HG03460 (cell line): ENCODE measurements around the gene ZEB1.
"Not testable (repeated sequence)": the region's sequence is repeated elsewhere in the genome, so short reads cannot be mapped to it uniquely, and the experiment has no call there.

ENCODE experiments used
- ATAC-seq: cut with Tn5 transposase; IDR thresholded peaks from one replicate; pipeline ENCODE4 v1.9.1; 2021; ENCODE audit not compliant: unreplicated experiment

The ZEB1 gene

GRCh38 chr10:31413325-31413724 is 94.3 kb downstream of the ZEB1 start:
- no peak for ATAC-seq

- ATAC-seq, result no peak
Measured at GRCh38 chr10:31418481-31418880, 99.5 kb downstream of the ZEB1 start.

GRCh38 chr10:31419394-31420063 is 100.5 kb downstream of the ZEB1 start:
- ATAC-seq, result no peak

GRCh38 chr10:31421322-31421721 is 102.3 kb downstream of the ZEB1 start:
- no peak for ATAC-seq

- no peak for ATAC-seq
Measured at GRCh38 chr10:31422634-31423033, 103.6 kb downstream of the ZEB1 start.

GRCh38 chr10:31424473-31424872 is 105.5 kb downstream of the ZEB1 start:
- no peak for ATAC-seq

- no peak for ATAC-seq
Measured at GRCh38 chr10:31426401-31426800, 107.4 kb downstream of the ZEB1 start.

GRCh38 chr10:31427334-31427733 is 108.3 kb downstream of the ZEB1 start:
- not testable (repeated sequence) for ATAC-seq

GRCh38 chr10:31428499-31428898 is 109.5 kb downstream of the ZEB1 start:
- ATAC-seq, result not testable (repeated sequence)

- no peak for ATAC-seq
Measured at GRCh38 chr10:31431021-31431420, 112.0 kb downstream of the ZEB1 start.

GRCh38 chr10:31437959-31438358 is 118.9 kb downstream of the ZEB1 start:
- no peak for ATAC-seq

GRCh38 chr10:31451766-31452165 is 132.8 kb downstream of the ZEB1 start:
- no peak for ATAC-seq

- ATAC-seq, result no peak
Measured at GRCh38 chr10:31456468-31456867, 137.5 kb downstream of the ZEB1 start.

GRCh38 chr10:31457858-31458257 is 138.8 kb downstream of the ZEB1 start:
- no peak for ATAC-seq

- ATAC-seq, result no peak
Measured at GRCh38 chr10:31458974-31459373, 140.0 kb downstream of the ZEB1 start.

GRCh38 chr10:31460242-31460641 is 141.2 kb downstream of the ZEB1 start:
- no peak for ATAC-seq

- no peak for ATAC-seq
Measured at GRCh38 chr10:31464552-31464951, 145.5 kb downstream of the ZEB1 start.

GRCh38 chr10:31466313-31466712 is 147.3 kb downstream of the ZEB1 start:
- no peak for ATAC-seq

- no peak for ATAC-seq
Measured at GRCh38 chr10:31467791-31468535, 148.9 kb downstream of the ZEB1 start.

- no peak for ATAC-seq
Measured at GRCh38 chr10:31468536-31468859, 149.5 kb downstream of the ZEB1 start.

GRCh38 chr10:31475519-31475918 is 156.5 kb downstream of the ZEB1 start:
- ATAC-seq, result no peak

- no peak for ATAC-seq
Measured at GRCh38 chr10:31476088-31476487, 157.1 kb downstream of the ZEB1 start.

- no peak for ATAC-seq
Measured at GRCh38 chr10:31477584-31477983, 158.6 kb downstream of the ZEB1 start.
